Thymus (tissue), 14 donors: ENCODE data around the gene TAB2. TPM values are rescaled to one million over a fixed set of nuclear protein-coding genes. Genes with fewer than 3 reads are reported as not detected.
A peak's percentile ranks its signal among the peaks of the same experiment; 100 is the strongest.

Experiments
- DNase-seq, 9 donors: peaks; one replicate each; pipeline ENCODE4 v3.0.0-alpha.2; 2013; ENCODE audit warnings: low spot score in 9 of 9, low read depth in 6 of 9, missing footprints in 1 of 9
- H3K27ac ChIP-seq, 2 donors: one replicate each; pipeline ENCODE4 v1.5.1; 2013; ENCODE audit warnings: control low read depth in 1 of 2, low read depth in 1 of 2, low read length in 1 of 2, mild to moderate bottlenecking in 1 of 2, moderate library complexity in 1 of 2
- H3K27me3 ChIP-seq, 2 donors: one replicate each; pipeline ENCODE4 v1.5.1; 2013; ENCODE audit warnings: low read length in 1 of 2; ENCODE audit not compliant: control insufficient read depth in 2 of 2, insufficient read depth in 1 of 2
- H3K36me3 ChIP-seq, 2 donors: one replicate each; pipeline ENCODE4 v1.5.1; 2013; ENCODE audit warnings: low read length in 1 of 2, mild to moderate bottlenecking in 1 of 2, moderate library complexity in 1 of 2; ENCODE audit not compliant: control insufficient read depth in 2 of 2, insufficient read depth in 2 of 2
- H3K4me1 ChIP-seq, 2 donors: one replicate each; pipeline ENCODE4 v1.5.1; 2013; ENCODE audit warnings: low read length in 2 of 2; ENCODE audit not compliant: control insufficient read depth in 2 of 2, insufficient read depth in 2 of 2
- H3K4me3 ChIP-seq, 2 donors: one replicate each; pipeline ENCODE4 v1.5.1; 2013; ENCODE audit warnings: low read length in 2 of 2, control low read depth in 1 of 2, mild to moderate bottlenecking in 1 of 2
- H3K9me3 ChIP-seq, 2 donors: one replicate each; pipeline ENCODE4 v1.5.1; 2013; ENCODE audit warnings: low read length in 1 of 2, mild to moderate bottlenecking in 1 of 2; ENCODE audit not compliant: control insufficient read depth in 2 of 2, insufficient read depth in 1 of 2
- WGBS: extraction: QIAGEN DNeasy Blood & Tissue Kit; methylation state at CpG from one replicate; pipeline ENCODE4 v1.1.7; 2013; 5-methylcytosine and 5-hydroxymethylcytosine counted together
- long read RNA-seq, 10 donors: transcript quantifications; one replicate each; lab custom pipeline, GENCODE V29; 2026
- polyA plus RNA-seq: library from polyadenylated mRNA; stranded (reverse); fragments of 200-250 nt; gene quantifications from one replicate; pipeline ENCODE4 v1.2.3, GENCODE V29; 2013
- total RNA-seq: library from RNA; stranded (reverse); fragments of 120-200 nt; gene quantifications from one replicate; pipeline ENCODE4 v1.2.4, GENCODE V29; 2013
- donor health status: healthy.

Gene TAB2
- total RNA-seq (30.8 TPM), polyA plus RNA-seq (34.3 TPM)
- long read RNA-seq, donor 1, result 0 reads
- long read RNA-seq, donor 2, result 0 reads
- long read RNA-seq, donor 3, full-length matches to known transcripts, result 2 of 11 reads
- long read RNA-seq, donor 3, partial matches to known transcripts, result 9 of 11 reads
- long read RNA-seq, donor 3, other reads (novel, unspliced or antisense), result 0 of 11 reads
- long read RNA-seq, donor 4, full-length matches to known transcripts, result 1 of 19 reads
- long read RNA-seq, donor 4, partial matches to known transcripts, result 18 of 19 reads
- long read RNA-seq, donor 4, other reads (novel, unspliced or antisense), result 0 of 19 reads
- long read RNA-seq, donor 5, full-length matches to known transcripts, result 2 of 67 reads
- long read RNA-seq, donor 5, partial matches to known transcripts, result 65 of 67 reads
- long read RNA-seq, donor 5, other reads (novel, unspliced or antisense), result 0 of 67 reads
- long read RNA-seq, donor 6, full-length matches to known transcripts, result 3 of 36 reads
- long read RNA-seq, donor 6, partial matches to known transcripts, result 33 of 36 reads
- long read RNA-seq, donor 6, other reads (novel, unspliced or antisense), result 0 of 36 reads
- long read RNA-seq, donor 7, full-length matches to known transcripts, result 3 of 72 reads
- long read RNA-seq, donor 7, partial matches to known transcripts, result 69 of 72 reads
- long read RNA-seq, donor 7, other reads (novel, unspliced or antisense), result 0 of 72 reads
- long read RNA-seq, donor 8, full-length matches to known transcripts, result 2 of 12 reads
- long read RNA-seq, donor 8, partial matches to known transcripts, result 10 of 12 reads
- long read RNA-seq, donor 8, other reads (novel, unspliced or antisense), result 0 of 12 reads
- long read RNA-seq, donor 9, partial matches to known transcripts, result 32 of 32 reads
- long read RNA-seq, donor 9, other reads (novel, unspliced or antisense), result 0 of 32 reads
- long read RNA-seq, donor 10, partial matches to known transcripts, result 51 of 51 reads
- long read RNA-seq, donor 10, other reads (novel, unspliced or antisense), result 0 of 51 reads

GRCh38 chr6:149317644-149318571 lies at the start of gene TAB2:
Gene TAB2 (plus strand): TSS chr6:149317712. CDS start chr6:149369998, 52,286 bp downstream.
- H3K27me3 ChIP-seq, result no peaks in the 10 kb centered on the region
- no peaks in the 10 kb centered on the region for H3K9me3 ChIP-seq
- WGBS, result under 1% methylated on average over 89 of the region's 92 CpGs
- peak within 1 kb of the TSS; percentile 96 to 98 for H3K27ac ChIP-seq
- H3K4me1 ChIP-seq, result peaks cover 5 to 17% of the 10 kb centered on the region in 2 donors
- peak within 1 kb of the TSS; percentile 73 to 94 for H3K4me3 ChIP-seq
- no peaks in the 10 kb centered on the region for H3K36me3 ChIP-seq
- DNase-seq, result peak in 7 of 9 donors; percentile 50 to 84 (median 65)

- WGBS, result 96% methylated on average over 5 of the region's 5 CpGs
These were observed 49.4 kb upstream of the TAB2 start for GRCh38 chr6:149268146-149268545.

DNA sequence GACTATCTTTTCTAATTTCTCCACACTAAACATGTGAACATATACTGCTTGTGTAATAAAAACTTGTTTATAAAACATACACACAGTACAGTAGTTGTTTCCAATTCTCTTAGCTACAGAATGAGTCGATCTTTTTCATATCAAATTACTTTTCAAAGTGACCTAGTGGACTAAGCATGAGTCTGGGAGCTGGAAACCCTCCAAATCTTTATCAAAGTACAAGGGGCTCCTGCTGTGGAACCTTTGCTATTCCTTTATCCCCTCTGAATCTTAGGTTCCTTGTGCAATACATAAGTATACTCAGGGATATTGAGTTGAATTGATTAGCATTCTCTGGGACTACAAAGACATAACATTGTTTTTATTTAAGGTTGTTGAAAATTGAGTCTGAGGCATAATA lies 48.7 kb upstream of the TAB2 start:
- no peaks in the 10 kb centered on the region for H3K27me3 ChIP-seq
- H3K36me3 ChIP-seq, result no peaks in the 10 kb centered on the region
- no peaks in the 10 kb centered on the region for H3K9me3 ChIP-seq
- WGBS, result 90% methylated on average over 1 of the region's 1 CpG
- no peak for DNase-seq
- no peak overlapping the region for H3K4me3 ChIP-seq
- no peak overlapping the region for H3K27ac ChIP-seq
- peaks cover 0 to 25% of the 10 kb centered on the region in 2 donors for H3K4me1 ChIP-seq

More at GRCh38 chr6:149268146-149268545, 49.4 kb upstream of the TAB2 start:
- H3K27me3 ChIP-seq, result no peaks in the 10 kb centered on the region
- no peak overlapping the region for H3K27ac ChIP-seq
- no peaks in the 10 kb centered on the region for H3K9me3 ChIP-seq
- no peaks in the 10 kb centered on the region for H3K36me3 ChIP-seq
- DNase-seq, result no peak
- H3K4me1 ChIP-seq, result peaks cover 0 to 22% of the 10 kb centered on the region in 2 donors
- no peak overlapping the region for H3K4me3 ChIP-seq

DNA sequence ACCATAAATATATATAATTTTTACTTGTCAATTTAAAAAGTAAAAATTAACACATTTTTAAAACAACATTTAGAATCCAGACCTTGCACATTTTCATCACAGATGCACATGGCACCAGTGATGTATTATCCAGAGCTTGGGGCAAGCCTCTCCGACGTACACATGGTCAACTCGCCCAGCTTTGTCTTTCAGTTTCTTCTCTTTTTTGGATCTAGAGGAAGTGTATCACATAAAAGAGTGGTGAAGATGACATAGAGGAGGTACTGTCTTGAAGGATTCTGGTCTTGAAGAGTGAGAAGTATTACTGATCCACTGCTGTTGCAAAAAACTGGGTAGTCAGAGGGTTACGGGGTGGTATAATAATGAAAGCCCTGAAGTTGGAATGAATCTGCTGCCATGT lies 46.9 kb upstream of the TAB2 start:
- H3K27me3 ChIP-seq, result no peaks in the 10 kb centered on the region
- H3K4me3 ChIP-seq, result no peak overlapping the region
- H3K36me3 ChIP-seq, result no peaks in the 10 kb centered on the region
- H3K27ac ChIP-seq, result no peak overlapping the region
- no peak for DNase-seq
- WGBS, result 97% methylated on average over 4 of the region's 4 CpGs
- H3K9me3 ChIP-seq, result no peaks in the 10 kb centered on the region
- H3K4me1 ChIP-seq, result peaks cover 0 to 10% of the 10 kb centered on the region in 2 donors

DNA sequence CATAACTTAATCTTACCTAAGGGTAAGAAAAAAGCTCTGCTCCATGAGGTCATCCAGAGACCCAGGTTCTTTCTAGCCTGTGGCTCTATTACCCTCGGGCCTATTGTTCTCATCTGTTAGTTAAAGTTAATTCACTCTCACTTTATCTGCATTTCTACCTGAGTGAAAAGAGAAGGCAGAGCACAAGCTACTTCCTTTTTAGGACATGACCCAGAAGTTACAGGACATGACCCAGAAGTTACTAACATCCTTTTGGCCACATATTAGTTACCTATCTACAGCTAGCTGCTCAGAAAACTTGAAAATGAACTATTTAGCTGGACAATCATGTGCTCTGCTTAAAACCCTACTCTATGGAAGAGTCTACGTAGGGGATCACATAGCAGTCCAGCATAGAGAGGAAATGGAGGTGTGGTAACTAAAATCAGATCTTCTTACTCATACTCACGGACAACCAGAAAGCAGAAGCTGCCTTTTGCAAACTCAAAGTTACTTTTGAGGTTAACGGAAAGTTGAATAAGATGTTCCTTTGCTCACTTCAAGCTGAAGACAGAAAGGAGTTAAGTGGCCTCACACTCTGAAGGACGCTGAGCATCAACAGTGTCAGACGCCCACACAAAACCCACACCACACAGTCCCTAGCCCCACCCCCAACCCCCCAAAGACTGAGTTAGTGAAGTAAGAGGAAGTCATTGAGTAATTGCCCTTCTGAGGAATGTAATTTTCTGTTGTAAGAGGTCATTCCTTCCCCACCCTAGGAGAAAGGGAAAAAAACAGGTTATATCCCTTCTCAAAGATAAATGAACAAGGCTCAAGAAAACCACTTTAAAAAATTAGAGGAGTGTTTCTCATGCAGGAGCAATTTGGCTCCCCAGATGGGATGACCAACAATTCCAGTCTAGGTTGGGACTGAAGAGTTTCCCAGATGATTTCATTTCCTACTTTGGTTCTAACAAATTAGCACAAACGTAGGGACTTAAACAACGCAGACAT lies 45.9 kb upstream of the TAB2 start:
- Histone ChIP-seq H3K36me3 (no peaks in the 10 kb centered on the region), H3K27ac (peak overlapping the region; percentile 25 to 36), H3K4me1 (peaks cover 0 to 8% of the 10 kb centered on the region in 2 donors), H3K9me3 (no peaks in the 10 kb centered on the region), H3K27me3 (no peaks in the 10 kb centered on the region), H3K4me3 (no peak overlapping the region)
- 61% methylated on average over 8 of the region's 8 CpGs for WGBS
- peak in 3 of 9 donors; percentile 24 to 54 (median 34) for DNase-seq

GRCh38 chr6:149273318-149273717 lies 44.2 kb upstream of the TAB2 start:
- no peaks in the 10 kb centered on the region for H3K9me3 ChIP-seq
- peaks cover 0 to 8% of the 10 kb centered on the region in 2 donors for H3K4me1 ChIP-seq
- H3K27me3 ChIP-seq, result no peaks in the 10 kb centered on the region
- no peak overlapping the region for H3K4me3 ChIP-seq
- WGBS, result 18% methylated on average over 4 of the region's 4 CpGs
- H3K27ac ChIP-seq, result no peak overlapping the region
- H3K36me3 ChIP-seq, result no peaks in the 10 kb centered on the region
- DNase-seq, result peak in 1 of 9 donors; percentile 16

- H3K4me3 ChIP-seq, result no peak overlapping the region
- H3K27ac ChIP-seq, result no peak overlapping the region
- H3K4me1 ChIP-seq, result peaks cover 0 to 8% of the 10 kb centered on the region in 2 donors
- H3K9me3 ChIP-seq, result no peaks in the 10 kb centered on the region
- 98% methylated on average over 3 of the region's 3 CpGs for WGBS
- no peaks in the 10 kb centered on the region for H3K36me3 ChIP-seq
- no peak for DNase-seq
- H3K27me3 ChIP-seq, result no peaks in the 10 kb centered on the region
These were observed 41.9 kb upstream of the TAB2 start for GRCh38 chr6:149275621-149276020.
